Measurements from ENCODE around the gene TENM3. TPM values are rescaled to one million over a fixed set of nuclear protein-coding genes. Genes with fewer than 3 reads are reported as not detected.

TENM3 gene
- polyA plus RNA-seq, 1 of the 3 experiments (the other 2 are of a cell fraction): 10.4 TPM

GRCh38 chr4:182749667-182750167 lies 506.5 kb downstream of the TENM3 start:
- H3K27me3 ChIP-seq (ENCODE audit: insufficient read depth): no peaks in the 10 kb centered on the region
- H3K27ac ChIP-seq (ENCODE audit: low read depth in 2 of 2, low read length in 1 of 2): no peak overlapping the region
- POLR2A ChIA-PET: no interaction called here
- no peaks in the 10 kb centered on the region for H3K9me2 ChIP-seq
- H3K79me2 ChIP-seq (ENCODE audit: insufficient read depth): no peaks in the 10 kb centered on the region
- H3K4me2 ChIP-seq: no peak overlapping the region
- no peak overlapping the region for H3K4me3 ChIP-seq (ENCODE audit: low read depth in 2 of 2, low read length in 1 of 2)
- TF ChIP-seq GATA2 (CRISPR knock-in tag; IDR thresholded peaks at IDR 0.05) (no peak), TCF12 (IDR thresholded peaks at IDR 0.05) (no peak), FOXJ3 (CRISPR knock-in tag; IDR thresholded peaks at IDR 0.05) (no peak), CHD2 (IDR thresholded peaks at IDR 0.05; ENCODE audit: low read length, partially characterized antibody) (no peak), NRF1 (IDR thresholded peaks at IDR 0.05; ENCODE audit: low read depth, low read length) (no peak), RFX5 (IDR thresholded peaks at IDR 0.05; ENCODE audit: low read length) (no peak), MEF2A (IDR thresholded peaks at IDR 0.05; ENCODE audit: borderline replicate concordance, low read depth) (no peak), POLR2AphosphoS5 (IDR thresholded peaks at IDR 0.05; ENCODE audit: low read depth, low read length) (no peak)
- peaks cover 0 to 23% of the 10 kb centered on the region in 2 experiments; a peak in 3 of 4 replicates for H3K4me1 ChIP-seq (ENCODE audit: control insufficient read depth in 1 of 2, insufficient read depth in 2 of 2, low read depth in 1 of 2, low read length in 1 of 2)
- peaks cover 13 to 18% of the 10 kb centered on the region in 2 experiments for H3K36me3 ChIP-seq (replicated peaks in 1 of 2; ENCODE audit: control insufficient read depth in 1 of 2, insufficient read depth in 2 of 2, low read length in 1 of 2)
- H3K9ac ChIP-seq: no peak overlapping the region
- peaks cover 30% of the 10 kb centered on the region for H3F3A ChIP-seq (replicated peaks; ENCODE audit: insufficient read depth)
- WGBS (ENCODE audit: low lambda C conversion rate): 100% methylated on average over 1 of the region's 1 CpG
- no peak overlapping the region for H2AFZ ChIP-seq (ENCODE audit: low read depth)
- DNase-seq: no peak
- H4K20me1 ChIP-seq (ENCODE audit: insufficient read depth): no peaks in the 10 kb centered on the region
- CTCF ChIA-PET: no interaction called here
- H3K9me3 ChIP-seq: 0 out of 2 replicates have a peak, but pooled peaks cover 4% of the 10 kb centered on the region

- DNase-seq: no peak
- H3K9ac ChIP-seq: peak overlapping the region; percentile 74
- TF ChIP-seq MAX (IDR thresholded peaks at IDR 0.05; ENCODE audit: low read depth) (no peak), CHD2 (IDR thresholded peaks at IDR 0.05; ENCODE audit: low read length, partially characterized antibody) (no peak), TEAD4 (IDR thresholded peaks at IDR 0.05; ENCODE audit: borderline replicate concordance, insufficient read depth) (peak; percentile 51; the same call in 1 of the 2 replicates), EZH2phosphoT487 (IDR thresholded peaks at IDR 0.05; ENCODE audit: borderline replicate concordance, low read depth) (no peak), NRF1 (IDR thresholded peaks at IDR 0.05; ENCODE audit: low read depth, low read length) (no peak), FOSL2 (IDR thresholded peaks at IDR 0.05; ENCODE audit: borderline replicate concordance, low read depth) (no peak), ZBTB33 (IDR thresholded peaks at IDR 0.05; ENCODE audit: borderline replicate concordance, low read depth) (no peak), NFIC (IDR thresholded peaks at IDR 0.05; ENCODE audit: borderline replicate concordance) (peak; percentile 30; the same call in 1 of the 2 replicates), RFX5 (IDR thresholded peaks at IDR 0.05; ENCODE audit: low read length) (no peak), EP300 (IDR thresholded peaks at IDR 0.05; ENCODE audit: borderline replicate concordance in 1 of 2, low read depth in 1 of 2, low read length in 1 of 2) (peak in 1 of 2 experiments; percentile 63; a peak in 1 of 4 replicates), FOXJ3 (CRISPR knock-in tag; IDR thresholded peaks at IDR 0.05) (no peak), GABPA (IDR thresholded peaks at IDR 0.05; ENCODE audit: low read depth) (no peak), TCF12 (IDR thresholded peaks at IDR 0.05) (peak; percentile 70), RXRA (IDR thresholded peaks at IDR 0.05; ENCODE audit: borderline replicate concordance, low read depth) (0 out of 2 replicates have a peak, but pooled peaks have one; percentile 11), JUND (IDR thresholded peaks at IDR 0.05) (0 out of 2 replicates have a peak, but pooled peaks have one; percentile 20), RCOR1 (IDR thresholded peaks at IDR 0.05; ENCODE audit: low read length) (no peak), USF2 (IDR thresholded peaks at IDR 0.05; ENCODE audit: borderline replicate concordance, low read depth, low read length) (no peak), FOXM1 (IDR thresholded peaks at IDR 0.05; ENCODE audit: low read depth) (no peak)
Measured at GRCh38 chr4:182752158-182752910, 509.1 kb downstream of the TENM3 start.

More at GRCh38 chr4:182752158-182752910, 509.1 kb downstream of the TENM3 start:
- Histone ChIP-seq H3K27ac (ENCODE audit: low read depth in 2 of 2, low read length in 1 of 2) (peak overlapping the region; percentile 72 to 95), H3K4me1 (ENCODE audit: control insufficient read depth in 1 of 2, insufficient read depth in 2 of 2, low read depth in 1 of 2, low read length in 1 of 2) (peaks cover 0 to 23% of the 10 kb centered on the region in 2 experiments; a peak in 3 of 4 replicates), H3F3A (replicated peaks; ENCODE audit: insufficient read depth) (peaks cover 30% of the 10 kb centered on the region), H3K4me3 (ENCODE audit: low read depth in 2 of 2, low read length in 1 of 2) (no peak overlapping the region), H3K9me3 (no peaks in the 10 kb centered on the region), H3K27me3 (ENCODE audit: insufficient read depth) (no peaks in the 10 kb centered on the region), H3K36me3 (replicated peaks in 1 of 2; ENCODE audit: control insufficient read depth in 1 of 2, insufficient read depth in 2 of 2, low read length in 1 of 2) (peaks cover 9 to 21% of the 10 kb centered on the region in 2 experiments), H4K20me1 (ENCODE audit: insufficient read depth) (no peaks in the 10 kb centered on the region), H3K9me2 (no peaks in the 10 kb centered on the region), H2AFZ (ENCODE audit: low read depth) (peak overlapping the region; percentile 62; the same call in 1 of the 2 replicates), H3K4me2 (peak overlapping the region; percentile 29; the same call in 1 of the 2 replicates), H3K79me2 (ENCODE audit: insufficient read depth) (no peaks in the 10 kb centered on the region)
- ChIA-PET POLR2A (no interaction called here), CTCF (no interaction called here)
- WGBS (ENCODE audit: low lambda C conversion rate): 23% methylated on average over 2 of the region's 2 CpGs
